Ovary (tissue), 3 donors: ENCODE measurements around the gene SEMA4C.

Experiments
- CTCF ChIP-seq, 3 donors: fragments of 450-650 bp in 2 of 3; fragments of 200-600 bp in 1 of 3; IDR thresholded peaks; one replicate each; pipeline versions ENCODE4 v1.5.1 to v1.8.0; 2016 to 2022; ENCODE audit warnings: antibody characterized with exemption in 3 of 3, mild to moderate bottlenecking in 1 of 3
- EP300 ChIP-seq: sonication (generic); formaldehyde crosslinking; IDR thresholded peaks from one replicate; pipeline ENCODE4 v1.6.1; 2017; ENCODE audit warnings: antibody characterized with exemption
- donor health status: DM: no; HTN: no; CAD: no.

- no peak for TF ChIP-seq CTCF (IDR thresholded peaks at IDR 0.05)
- TF ChIP-seq EP300: no peak
Observed at GRCh38 chr2:96895032-96895745, 25.3 kb upstream of the SEMA4C start.
